Hepatic stellate cell (primary cell): Measurements from ENCODE around the gene SH2D2A.
"Not testable (repeated sequence)": the region's sequence is repeated elsewhere in the genome, so short reads cannot be mapped to it uniquely, and the experiment has no call there.

Experiments
- DNase-seq: peaks from one replicate; pipeline ENCODE4 v3.0.0; 2011; ENCODE audit warnings: low spot score

The SH2D2A gene

DNA sequence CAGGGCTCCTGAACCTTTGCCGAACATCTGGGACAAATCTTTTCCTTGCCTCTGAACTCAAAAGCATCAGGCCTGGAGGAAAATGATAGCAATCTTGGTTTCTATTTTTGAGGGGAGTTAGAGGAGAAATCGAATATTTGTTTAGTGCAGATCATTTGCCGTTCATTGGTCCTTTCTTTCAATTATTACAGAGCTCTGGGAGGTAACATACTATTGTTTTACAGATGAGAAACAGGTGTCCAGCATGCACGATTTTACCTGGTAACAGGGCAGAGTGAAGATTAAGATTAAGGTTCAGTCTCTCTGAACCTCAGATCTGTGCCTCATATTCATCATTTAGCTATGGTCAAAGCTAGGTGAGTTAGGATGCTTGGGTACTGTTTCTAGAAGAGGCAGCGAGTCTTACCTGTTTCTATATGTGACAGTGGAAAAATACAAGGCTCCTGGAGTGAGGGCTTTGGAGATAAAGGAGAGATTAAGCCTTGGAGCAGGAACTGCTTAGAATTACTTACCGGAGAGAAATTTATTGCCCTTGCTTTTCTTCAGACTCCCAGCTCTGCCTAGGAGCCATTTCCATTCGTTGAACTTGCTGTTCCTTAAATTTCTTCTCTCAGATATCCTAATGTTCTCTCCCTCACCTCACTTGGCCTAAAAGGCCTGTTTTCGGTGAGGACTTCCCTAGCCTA, 47.9 kb downstream of the SH2D2A start:
- DNase-seq, result no peak

- DNase-seq, result no peak
These were observed 48.6 kb downstream of the SH2D2A start for GRCh38 chr1:156767879-156768604.

DNA sequence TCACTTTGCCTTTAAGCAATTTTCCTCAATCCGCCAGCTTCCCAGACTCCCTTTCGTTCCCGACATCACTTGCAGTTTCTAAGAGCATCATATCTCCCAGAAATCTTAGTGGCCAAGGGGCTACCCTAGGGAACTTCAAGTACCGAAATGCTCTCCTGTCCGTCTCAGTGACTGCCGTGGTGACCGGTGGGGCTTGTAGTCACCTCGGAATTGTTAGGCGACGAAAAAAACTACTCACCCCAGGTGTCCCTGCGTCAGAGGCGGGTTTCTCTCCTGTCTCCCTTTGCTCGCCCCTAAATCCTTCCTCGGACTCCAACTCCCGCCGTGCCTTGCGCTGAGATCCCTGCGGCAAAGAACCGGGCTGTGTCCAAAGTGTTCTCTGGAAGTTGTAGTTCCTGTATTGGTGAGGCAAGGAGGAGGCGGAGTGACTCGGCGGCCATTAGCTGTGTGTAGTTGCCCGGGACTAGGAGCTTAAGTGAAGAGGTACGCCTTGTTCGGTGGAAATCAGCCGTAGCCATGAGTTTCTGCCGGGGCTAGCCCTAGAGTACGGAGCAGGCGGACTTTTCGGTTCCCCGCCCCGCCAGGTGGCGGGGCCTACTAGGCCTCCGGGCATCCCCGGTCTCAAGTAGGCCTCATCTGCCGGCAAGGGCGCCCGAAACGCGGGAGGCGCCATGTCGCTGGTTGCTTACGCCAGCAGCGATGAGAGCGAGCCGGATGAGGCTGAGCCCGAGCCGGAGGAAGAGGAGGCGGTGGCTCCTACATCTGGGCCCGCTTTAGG, 49.4 kb downstream of the SH2D2A start, which contains the start of gene PRCC:
Gene PRCC, plus strand, starts transcription at position 435 of the 778 bp plus-strand sequence. Its CDS starts 237 bp downstream, at position 672.
- DNase-seq, result peak; percentile 92

- DNase-seq, result no peak
These were observed 50.1 kb downstream of the SH2D2A start for GRCh38 chr1:156766298-156767100.

DNA sequence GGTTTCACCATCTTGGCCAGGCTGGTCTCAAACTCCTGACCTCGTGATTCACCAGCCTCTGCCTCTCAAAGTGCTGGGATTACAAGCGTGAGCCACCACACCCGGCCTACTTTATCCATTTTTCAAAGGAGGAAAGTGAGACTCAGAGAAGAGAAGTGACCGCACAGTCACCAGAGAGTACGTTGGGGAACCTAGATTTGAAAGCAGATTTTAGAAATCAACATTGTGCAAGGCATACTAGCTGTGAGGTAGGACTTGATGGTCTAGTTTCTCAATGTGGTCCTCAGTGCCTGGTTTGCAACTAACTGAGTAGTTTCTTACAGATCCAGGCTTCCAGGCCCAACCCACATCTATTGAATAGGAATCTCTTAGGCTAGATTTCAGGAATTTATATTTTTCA, 51.0 kb downstream of the SH2D2A start:
- no peak for DNase-seq

DNA sequence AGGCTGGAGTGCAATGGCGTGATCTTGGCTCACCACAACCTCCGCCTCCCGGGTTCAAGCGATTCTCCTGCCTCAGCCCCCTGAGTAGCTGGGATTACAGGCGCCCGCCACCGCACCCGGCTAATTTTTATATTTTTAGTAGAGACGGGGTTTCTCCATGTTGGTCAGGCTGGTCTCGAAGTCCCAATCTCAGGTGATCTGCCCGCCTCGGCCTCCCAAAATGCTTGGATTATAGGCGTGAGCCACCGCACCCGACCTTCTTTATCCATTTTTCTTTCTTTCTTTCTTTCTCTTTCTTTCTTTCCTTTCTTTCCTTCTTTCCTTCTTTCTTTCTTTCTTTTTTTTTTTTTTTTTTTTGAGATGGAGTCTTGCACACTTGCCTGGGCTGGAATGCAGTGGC, 51.5 kb downstream of the SH2D2A start:
- DNase-seq, result not testable (repeated sequence)

GRCh38 chr1:156760796-156761104, 55.9 kb downstream of the SH2D2A start:
- DNase-seq, result no peak

GRCh38 chr1:156760092-156760795, 56.4 kb downstream of the SH2D2A start:
- no peak for DNase-seq

DNA sequence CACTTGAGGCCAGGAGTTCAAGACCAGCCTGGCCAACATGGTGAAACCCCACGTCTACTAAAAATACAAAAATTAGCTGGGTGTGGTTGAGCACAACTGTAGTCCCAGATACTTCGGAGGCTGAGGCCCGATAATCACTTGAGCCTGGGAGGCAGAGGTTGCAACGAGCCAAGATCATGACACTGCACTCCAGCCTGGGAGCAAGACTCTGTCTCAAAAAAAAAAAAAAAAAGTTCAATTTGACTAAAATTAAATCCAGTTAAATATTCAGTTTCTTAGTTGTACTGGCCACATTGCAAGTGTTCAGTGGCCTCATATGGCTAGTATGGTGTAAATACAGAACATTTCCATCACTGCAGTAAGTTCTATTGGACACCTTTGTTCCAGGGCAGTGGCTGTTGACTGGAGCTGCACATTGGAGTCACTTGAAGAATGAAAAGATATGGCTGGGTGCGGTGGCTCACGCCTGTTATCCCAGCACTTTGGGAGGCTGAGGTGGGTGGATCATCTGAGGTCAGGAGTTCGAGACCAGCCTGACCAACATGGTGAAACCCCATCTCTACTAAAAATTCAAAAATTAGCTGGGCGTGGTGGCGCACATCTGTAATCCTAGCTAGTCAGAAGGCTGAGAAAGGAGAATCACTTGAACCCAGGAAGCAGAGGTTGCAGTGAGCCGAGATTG, 58.9 kb downstream of the SH2D2A start:
- DNase-seq, result not testable (repeated sequence)

DNA sequence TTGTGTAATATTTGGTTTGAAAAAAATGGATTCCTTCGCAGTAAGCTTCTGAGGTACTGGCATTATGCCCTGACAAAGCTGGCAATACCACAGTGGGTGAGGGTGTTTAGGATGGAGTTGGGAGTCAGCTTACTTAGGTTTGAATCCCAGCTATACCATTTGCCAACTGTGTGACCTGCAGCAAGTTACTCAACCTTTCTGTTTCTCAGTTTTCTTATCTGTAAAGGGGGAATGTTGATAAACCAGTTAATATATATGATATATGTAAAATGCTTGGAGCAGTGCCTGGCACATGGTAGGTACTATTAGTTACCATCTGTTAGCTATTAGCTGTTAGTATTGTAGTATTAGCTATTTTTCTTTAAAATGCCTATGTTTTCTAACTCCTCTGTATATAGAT, 60.3 kb downstream of the SH2D2A start:
- no peak for DNase-seq
